ENCODE results near the gene CHCHD10.

The CHCHD10 gene

GRCh38 chr22:23787600-23787896 is 19.8 kb upstream of the CHCHD10 start:
- Histone ChIP-seq H3K4me2 (ENCODE audit: low read length) (peak overlapping the region; percentile 94), H3K9me2 (replicated peaks; ENCODE audit: control insufficient read depth, low read length) (no peaks in the 10 kb centered on the region), H3K79me2 (ENCODE audit: control insufficient read depth, low read length) (peaks cover 60% of the 10 kb centered on the region), H3K27me3 (ENCODE audit: control insufficient read depth, low read length) (no peaks in the 10 kb centered on the region), H3K4me1 (ENCODE audit: control insufficient read depth, low read length) (peaks cover 37% of the 10 kb centered on the region), H3K9me3 (ENCODE audit: control insufficient read depth, insufficient read depth, low read length) (no peaks in the 10 kb centered on the region), H3K27ac (ENCODE audit: low read depth, low read length) (peak overlapping the region; percentile 86), H3K4me3 (ENCODE audit: low read length) (peak overlapping the region; percentile 94), H3K36me3 (ENCODE audit: control insufficient read depth, low read length) (peaks cover 47% of the 10 kb centered on the region), H4K20me1 (ENCODE audit: control insufficient read depth, insufficient read depth, low read depth, low read length) (peaks cover 21% of the 10 kb centered on the region), H3F3A (ENCODE audit: control insufficient read depth, insufficient read depth) (peaks cover 2% of the 10 kb centered on the region; the same call in 1 of the 2 replicates)
- TF ChIP-seq EZH2phosphoT487 (IDR thresholded peaks at IDR 0.05; ENCODE audit: borderline replicate concordance, low read length) (no peak), CTCF (IDR thresholded peaks at IDR 0.05; ENCODE audit: low read depth, low read length, poor library complexity, severe bottlenecking) (no peak)

- Histone ChIP-seq H3K36me3 (ENCODE audit: control insufficient read depth, low read length) (peaks cover 41% of the 10 kb centered on the region), H3K4me2 (ENCODE audit: low read length) (peak within 1 kb of the TSS; percentile 94), H3K9me2 (replicated peaks; ENCODE audit: control insufficient read depth, low read length) (no peaks in the 10 kb centered on the region), H3K9me3 (ENCODE audit: control insufficient read depth, insufficient read depth, low read length) (no peaks in the 10 kb centered on the region), H3K4me3 (ENCODE audit: low read length) (peak within 1 kb of the TSS; percentile 94), H3K27me3 (ENCODE audit: control insufficient read depth, low read length) (no peaks in the 10 kb centered on the region), H3K79me2 (ENCODE audit: control insufficient read depth, low read length) (peaks cover 54% of the 10 kb centered on the region), H3K4me1 (ENCODE audit: control insufficient read depth, low read length) (peaks cover 37% of the 10 kb centered on the region), H3F3A (ENCODE audit: control insufficient read depth, insufficient read depth) (peaks cover 2% of the 10 kb centered on the region; the same call in 1 of the 2 replicates), H3K27ac (ENCODE audit: low read depth, low read length) (peak within 1 kb of the TSS; percentile 86), H4K20me1 (ENCODE audit: control insufficient read depth, insufficient read depth, low read depth, low read length) (peaks cover 19% of the 10 kb centered on the region)
- TF ChIP-seq EZH2phosphoT487 (IDR thresholded peaks at IDR 0.05; ENCODE audit: borderline replicate concordance, low read length) (no peak), CTCF (IDR thresholded peaks at IDR 0.05; ENCODE audit: low read depth, low read length, poor library complexity, severe bottlenecking) (no peak)
Measured at GRCh38 chr22:23786752-23787599, 19.2 kb upstream of the CHCHD10 start, which contains the start of gene SMARCB1. Gene SMARCB1, plus strand, starts transcription at chr22:23786966. Its CDS starts 204 bp downstream, at chr22:23787170.

- Histone ChIP-seq H3K4me1 (ENCODE audit: control insufficient read depth, low read length) (peaks cover 37% of the 10 kb centered on the region), H4K20me1 (ENCODE audit: control insufficient read depth, insufficient read depth, low read depth, low read length) (peaks cover 14% of the 10 kb centered on the region), H3K36me3 (ENCODE audit: control insufficient read depth, low read length) (peaks cover 34% of the 10 kb centered on the region), H3K27me3 (ENCODE audit: control insufficient read depth, low read length) (no peaks in the 10 kb centered on the region), H3F3A (ENCODE audit: control insufficient read depth, insufficient read depth) (peaks cover 2% of the 10 kb centered on the region; the same call in 1 of the 2 replicates), H3K4me2 (ENCODE audit: low read length) (peak overlapping the region; percentile 94), H3K79me2 (ENCODE audit: control insufficient read depth, low read length) (peaks cover 47% of the 10 kb centered on the region), H3K9me3 (ENCODE audit: control insufficient read depth, insufficient read depth, low read length) (no peaks in the 10 kb centered on the region), H3K27ac (ENCODE audit: low read depth, low read length) (peak overlapping the region; percentile 86), H3K4me3 (ENCODE audit: low read length) (peak overlapping the region; percentile 94), H3K9me2 (replicated peaks; ENCODE audit: control insufficient read depth, low read length) (no peaks in the 10 kb centered on the region)
- TF ChIP-seq CTCF (IDR thresholded peaks at IDR 0.05; ENCODE audit: low read depth, low read length, poor library complexity, severe bottlenecking), result no peak
- no peak for TF ChIP-seq EZH2phosphoT487 (IDR thresholded peaks at IDR 0.05; ENCODE audit: borderline replicate concordance, low read length)
Measured at GRCh38 chr22:23786261-23786710, 18.5 kb upstream of the CHCHD10 start.

Data from DOHH2 (cell line).